Mesendoderm (in vitro differentiated cells): ENCODE measurements around the gene FAM170B.

Experiments used
- DNase-seq: peaks from one replicate; pipeline ENCODE4 v3.0.0; 2013
- H2AK5ac ChIP-seq: 2 replicates; pipeline ENCODE4 v1.6.1; 2013; ENCODE audit warnings: low read length, inconsistent platforms
- H2BK120ac ChIP-seq: 2 replicates; pipeline ENCODE4 v1.6.1; 2013; ENCODE audit warnings: low read depth, mild to moderate bottlenecking, low read length, moderate library complexity, mixed read lengths
- H2BK15ac ChIP-seq: replicated peaks from 2 replicates; pipeline ENCODE4 v1.6.1; 2013; ENCODE audit warnings: low read depth, mild to moderate bottlenecking, moderate library complexity
- H2BK5ac ChIP-seq: 2 replicates; pipeline ENCODE4 v1.6.1; 2013; ENCODE audit warnings: low read length, inconsistent platforms
- H3K18ac ChIP-seq: 2 replicates; pipeline ENCODE4 v1.6.1; 2013; ENCODE audit warnings: mild to moderate bottlenecking, low read length, mixed read lengths
- H3K23ac ChIP-seq: one replicate; pipeline ENCODE4 v1.6.1; 2013; ENCODE audit warnings: low read length
- H3K27ac ChIP-seq: 2 replicates; pipeline ENCODE4 v1.5.1; 2013; ENCODE audit warnings: low read depth, mild to moderate bottlenecking, inconsistent platforms, low read length, moderate library complexity
- H3K27me3 ChIP-seq: 2 replicates; pipeline ENCODE4 v1.6.1; 2013; ENCODE audit warnings: low read length, control low read depth, mild to moderate bottlenecking, inconsistent platforms; ENCODE audit not compliant: insufficient read depth, poor library complexity
- H3K36me3 ChIP-seq: 2 replicates; pipeline ENCODE4 v1.6.1; 2013; ENCODE audit warnings: low read length, inconsistent platforms; ENCODE audit not compliant: control insufficient read depth, insufficient read depth
- H3K4ac ChIP-seq: one replicate; pipeline ENCODE4 v1.6.1; 2013; ENCODE audit warnings: low read depth, mild to moderate bottlenecking, low read length, moderate library complexity
- H3K4me1 ChIP-seq: 2 replicates; pipeline ENCODE4 v1.6.1; 2013; ENCODE audit warnings: low read depth, low read length, inconsistent platforms; ENCODE audit not compliant: control insufficient read depth
- H3K4me2 ChIP-seq: 2 replicates; pipeline ENCODE4 v1.6.1; 2013; ENCODE audit warnings: low read length
- H3K4me3 ChIP-seq: 2 replicates; pipeline ENCODE4 v1.5.1; 2013; ENCODE audit warnings: mild to moderate bottlenecking, low read length
- H3K56ac ChIP-seq: one replicate; pipeline ENCODE4 v1.6.1; 2013; ENCODE audit warnings: low read length
- H3K79me1 ChIP-seq: 2 replicates; pipeline ENCODE4 v1.6.1; 2013; ENCODE audit warnings: low read length, inconsistent platforms
- H3K79me2 ChIP-seq: 2 replicates; pipeline ENCODE4 v1.6.1; 2013; ENCODE audit warnings: mild to moderate bottlenecking, low read length; ENCODE audit not compliant: control insufficient read depth, insufficient read depth
- H3K9ac ChIP-seq: 2 replicates; pipeline ENCODE4 v1.6.1; 2013; ENCODE audit warnings: low read length, inconsistent platforms
- H4K5ac ChIP-seq: one replicate; pipeline ENCODE4 v1.6.1; 2013; ENCODE audit warnings: low read length
- H4K8ac ChIP-seq: one replicate; pipeline ENCODE4 v1.6.1; 2013; ENCODE audit warnings: low read depth, mild to moderate bottlenecking, control low read depth, low read length, moderate library complexity
- WGBS: extraction: QIAGEN DNeasy Blood & Tissue Kit; methylation state at CpG from one replicate; pipeline ENCODE4 v1.1.7; 2013; ENCODE audit warnings: low lambda C conversion rate, missing lambda C conversion rate; ENCODE audit not compliant: insufficient coverage; ENCODE audit errors: extremely low coverage; 5-methylcytosine and 5-hydroxymethylcytosine counted together

FAM170B gene

DNA sequence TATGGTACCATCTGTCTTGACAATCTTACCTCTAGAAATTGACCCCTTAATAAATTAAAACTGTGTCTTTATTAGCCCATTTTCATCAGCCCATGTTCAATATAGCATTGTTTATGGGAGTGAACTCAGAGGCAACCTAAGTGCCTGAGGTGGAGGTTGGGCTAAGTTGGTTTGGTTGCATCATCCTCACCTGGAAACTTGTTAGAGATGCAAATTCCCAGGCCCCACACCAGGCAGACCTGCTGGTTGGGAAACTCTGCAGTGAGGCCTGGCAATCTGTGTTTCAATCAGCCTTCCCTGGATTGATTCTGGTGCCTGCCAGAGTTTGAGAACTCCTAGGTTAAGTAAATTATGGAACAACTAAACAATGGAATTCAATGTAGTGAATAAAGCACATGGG lies 9.4 kb upstream of the FAM170B start:
- Histone ChIP-seq H3K4me2 (no peak overlapping the region), H2BK15ac (no peak overlapping the region), H3K56ac (no peak overlapping the region), H2AK5ac (no peak overlapping the region), H3K27ac (no peak overlapping the region), H3K4me1 (peaks cover 4% of the 10 kb centered on the region), H3K23ac (no peak overlapping the region), H3K9ac (no peak overlapping the region), H2BK5ac (no peak overlapping the region), H2BK120ac (peak overlapping the region; percentile 49), H3K4ac (no peak overlapping the region), H3K36me3 (no peaks in the 10 kb centered on the region), H3K27me3 (no peaks in the 10 kb centered on the region), H3K4me3 (no peak overlapping the region), H3K18ac (no peak overlapping the region), H4K5ac (no peak overlapping the region), H4K8ac (no peak overlapping the region), H3K79me1 (no peaks in the 10 kb centered on the region), H3K79me2 (no peaks in the 10 kb centered on the region)
- DNase-seq = peak; percentile 84

GRCh38 chr10:49141541-49142332 lies 7.9 kb upstream of the FAM170B start:
- Histone ChIP-seq H4K8ac (no peak overlapping the region), H2BK5ac (no peak overlapping the region), H2BK120ac (no peak overlapping the region), H3K79me1 (no peaks in the 10 kb centered on the region), H3K4me3 (no peak overlapping the region), H3K23ac (no peak overlapping the region), H4K5ac (no peak overlapping the region), H2BK15ac (no peak overlapping the region), H2AK5ac (no peak overlapping the region), H3K4ac (no peak overlapping the region), H3K9ac (no peak overlapping the region), H3K4me1 (peaks cover 4% of the 10 kb centered on the region), H3K27ac (no peak overlapping the region), H3K36me3 (no peaks in the 10 kb centered on the region), H3K56ac (no peak overlapping the region), H3K27me3 (no peaks in the 10 kb centered on the region), H3K4me2 (no peak overlapping the region), H3K79me2 (no peaks in the 10 kb centered on the region), H3K18ac (no peak overlapping the region)
- DNase-seq = no peak
- WGBS = no CpG with 5 or more reads among the region's 5 CpGs

- no peak overlapping the region for H3K18ac ChIP-seq
- no peak overlapping the region for H2BK120ac ChIP-seq
- no peaks in the 10 kb centered on the region for H3K79me1 ChIP-seq
- peaks cover 4% of the 10 kb centered on the region for H3K4me1 ChIP-seq
- H3K56ac ChIP-seq = no peak overlapping the region
- no peak overlapping the region for H3K4me3 ChIP-seq
- H3K36me3 ChIP-seq = no peaks in the 10 kb centered on the region
- no peak overlapping the region for H2BK15ac ChIP-seq
- no peak overlapping the region for H3K23ac ChIP-seq
- no peaks in the 10 kb centered on the region for H3K27me3 ChIP-seq
- no peak overlapping the region for H3K27ac ChIP-seq
- no peak overlapping the region for H2BK5ac ChIP-seq
- no peak overlapping the region for H3K4ac ChIP-seq
- no peaks in the 10 kb centered on the region for H3K79me2 ChIP-seq
- no CpG with 5 or more reads among the region's 5 CpGs for WGBS
- H4K5ac ChIP-seq = no peak overlapping the region
- no peak overlapping the region for H4K8ac ChIP-seq
- H2AK5ac ChIP-seq = no peak overlapping the region
- no peak overlapping the region for H3K9ac ChIP-seq
- DNase-seq = no peak
- H3K4me2 ChIP-seq = no peak overlapping the region
These were observed 6.7 kb upstream of the FAM170B start for GRCh38 chr10:49140304-49141177.

GRCh38 chr10:49139846-49140195 lies 6.0 kb upstream of the FAM170B start:
- no peak overlapping the region for H4K5ac ChIP-seq
- H2BK5ac ChIP-seq = no peak overlapping the region
- no peak overlapping the region for H3K18ac ChIP-seq
- no peak overlapping the region for H3K23ac ChIP-seq
- peaks cover 4% of the 10 kb centered on the region for H3K4me1 ChIP-seq
- no peak overlapping the region for H3K4me3 ChIP-seq
- WGBS = no CpG with 5 or more reads among the region's 4 CpGs
- no peak for DNase-seq
- H3K9ac ChIP-seq = no peak overlapping the region
- no peak overlapping the region for H2AK5ac ChIP-seq
- no peak overlapping the region for H2BK120ac ChIP-seq
- H2BK15ac ChIP-seq = no peak overlapping the region
- no peaks in the 10 kb centered on the region for H3K79me1 ChIP-seq
- H3K4ac ChIP-seq = no peak overlapping the region
- no peak overlapping the region for H3K4me2 ChIP-seq
- H3K27me3 ChIP-seq = no peaks in the 10 kb centered on the region
- H3K79me2 ChIP-seq = no peaks in the 10 kb centered on the region
- no peak overlapping the region for H3K56ac ChIP-seq
- no peaks in the 10 kb centered on the region for H3K36me3 ChIP-seq
- H4K8ac ChIP-seq = no peak overlapping the region
- no peak overlapping the region for H3K27ac ChIP-seq

DNA sequence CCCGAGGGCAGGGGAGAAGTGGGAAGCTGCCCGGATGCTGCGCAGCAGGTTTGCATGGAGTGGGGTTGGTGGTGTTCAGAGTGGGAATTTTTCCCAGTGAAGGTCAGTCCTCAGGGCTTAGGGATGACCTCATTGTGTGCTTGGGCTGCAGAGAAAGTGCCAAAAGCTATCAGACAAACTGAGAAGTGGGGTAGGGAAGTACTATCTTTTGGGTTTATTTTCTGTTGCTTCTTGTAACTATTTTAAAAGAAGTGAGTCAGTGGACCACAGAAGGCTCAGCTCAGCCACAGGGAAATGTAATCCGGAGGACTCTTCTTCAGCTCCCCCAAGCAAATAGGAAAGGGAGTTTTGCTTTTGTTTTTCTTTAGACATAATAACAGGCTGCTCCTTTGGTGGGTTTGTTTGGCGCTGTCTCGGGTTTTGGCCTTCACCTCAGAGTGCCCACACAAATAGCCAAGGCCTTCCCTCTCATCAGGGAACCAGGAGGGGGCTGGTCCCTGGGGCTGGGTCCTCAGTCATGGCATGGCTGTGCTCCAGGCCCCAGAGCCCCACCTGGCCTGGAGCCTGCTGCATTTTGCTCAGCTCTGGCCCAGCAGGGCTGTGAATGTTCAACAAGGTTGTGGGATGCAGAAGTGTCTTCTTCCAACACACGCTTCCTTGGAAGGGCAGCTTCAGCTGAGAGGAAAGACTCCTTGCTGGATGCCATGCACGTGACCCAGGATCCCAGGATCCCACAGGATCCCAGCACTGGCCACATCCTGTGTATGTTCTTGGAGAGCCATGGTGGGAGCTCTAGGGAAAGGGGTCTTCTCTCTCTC lies 5.4 kb upstream of the FAM170B start:
- H3K27ac ChIP-seq = no peak overlapping the region
- WGBS = no CpG with 5 or more reads among the region's 8 CpGs

More for the DNA sequence above, 5.4 kb upstream of the FAM170B start:
- H3K4ac ChIP-seq = no peak overlapping the region
- H3K18ac ChIP-seq = no peak overlapping the region
- H3K9ac ChIP-seq = no peak overlapping the region
- no peak overlapping the region for H2BK120ac ChIP-seq
- H3K23ac ChIP-seq = no peak overlapping the region
- H3K79me2 ChIP-seq = no peaks in the 10 kb centered on the region
- no peaks in the 10 kb centered on the region for H3K79me1 ChIP-seq
- no peak overlapping the region for H4K8ac ChIP-seq
- H2AK5ac ChIP-seq = no peak overlapping the region
- H3K4me2 ChIP-seq = no peak overlapping the region
- H3K4me1 ChIP-seq = peaks cover 4% of the 10 kb centered on the region
- no peak overlapping the region for H3K4me3 ChIP-seq
- H3K27me3 ChIP-seq = no peaks in the 10 kb centered on the region
- H2BK15ac ChIP-seq = no peak overlapping the region
- no peaks in the 10 kb centered on the region for H3K36me3 ChIP-seq
- no peak for DNase-seq
- no peak overlapping the region for H2BK5ac ChIP-seq
- H4K5ac ChIP-seq = no peak overlapping the region
- H3K56ac ChIP-seq = no peak overlapping the region
